SK-N-SH treated with all-trans-retinoic acid at 6 μM for 48 hours (cell line): ENCODE results near the gene RELT.

Source experiments
- CSRNP3 ChIP-seq: fragments of 250-450 bp; sonication (Bioruptor Pico); IDR thresholded peaks from 2 replicates; pipeline ENCODE4 v1.5.1; 2021; ENCODE audit warnings: mild to moderate bottlenecking, moderate library complexity
- GLIS3 ChIP-seq: fragments of 250-450 bp; sonication (Bioruptor Pico); IDR thresholded peaks from 2 replicates; pipeline ENCODE4 v1.5.0; 2020; ENCODE audit warnings: mild to moderate bottlenecking, moderate library complexity
- ISL1 ChIP-seq: fragments of 250-450 bp; sonication (Bioruptor Pico); IDR thresholded peaks from 2 replicates; pipeline ENCODE4 v2.1.2; 2022; ENCODE audit warnings: mild to moderate bottlenecking, moderate library complexity
- PATZ1 ChIP-seq: fragments of 250-450 bp; sonication (Bioruptor Pico); IDR thresholded peaks from 2 replicates; pipeline ENCODE4 v1.8.0; 2020; ENCODE audit warnings: mild to moderate bottlenecking, moderate library complexity, borderline replicate concordance
- TSHZ2 ChIP-seq: fragments of 250-450 bp; sonication (Bioruptor Pico); IDR thresholded peaks from 2 replicates; pipeline ENCODE4 v1.5.0; 2020; ENCODE audit warnings: mild to moderate bottlenecking, moderate library complexity
- ZC3H10 ChIP-seq: fragments of 250-450 bp; sonication (Bioruptor Pico); IDR thresholded peaks from 2 replicates; pipeline ENCODE4 v1.5.1; 2021; ENCODE audit warnings: mild to moderate bottlenecking, moderate library complexity
- ZFP30 ChIP-seq: fragments of 450-650 bp; formaldehyde crosslinking; IDR thresholded peaks from 2 replicates; pipeline ENCODE4 v1.5.0; 2022; ENCODE audit warnings: mild to moderate bottlenecking, moderate library complexity
- ZNF565 ChIP-seq: fragments of 450-650 bp; formaldehyde crosslinking; conservative IDR thresholded peaks from 2 replicates; pipeline ENCODE4 v1.5.0; 2020; ENCODE audit warnings: low read depth, mild to moderate bottlenecking, moderate library complexity
- ZNF70 ChIP-seq: fragments of 450-650 bp; formaldehyde crosslinking; IDR thresholded peaks from 2 replicates; pipeline ENCODE4 v1.5.0; 2020; ENCODE audit warnings: mild to moderate bottlenecking, moderate library complexity

- TF ChIP-seq TSHZ2 (CRISPR knock-in tag): no peak
- no peak for TF ChIP-seq CSRNP3 (CRISPR knock-in tag)
- TF ChIP-seq GLIS3 (CRISPR knock-in tag): no peak
- TF ChIP-seq ZC3H10: no peak
- TF ChIP-seq ZFP30: no peak
- no peak for TF ChIP-seq PATZ1 (CRISPR knock-in tag)
- no peak for TF ChIP-seq ZNF70 (CRISPR knock-in tag)
- TF ChIP-seq ZNF565 (CRISPR knock-in tag): no peak
- TF ChIP-seq ISL1 (CRISPR knock-in tag): no peak
Observed at GRCh38 chr11:73366953-73367352, 9.2 kb upstream of the RELT start.
